Trophoblast cell (in vitro differentiated cells and primary cell): ENCODE data around the gene PKDREJ.

Experiments used
- DNase-seq, 2 donors: peaks; one replicate each; pipeline ENCODE4 v3.0.0-alpha.2; 2016
- H2AFZ ChIP-seq: 2 replicates; pipeline ENCODE4 v1.6.1; 2013; ENCODE audit warnings: low read length, moderate library complexity, mild to moderate bottlenecking; ENCODE audit not compliant: insufficient read depth, poor library complexity
- H2AK5ac ChIP-seq: 2 replicates; pipeline ENCODE4 v1.6.1; 2013; ENCODE audit warnings: mild to moderate bottlenecking, low read length
- H2BK120ac ChIP-seq: 2 replicates; pipeline ENCODE4 v1.6.1; 2013; ENCODE audit warnings: low read length, mild to moderate bottlenecking, moderate library complexity; ENCODE audit not compliant: insufficient read depth, poor library complexity
- H2BK12ac ChIP-seq: 2 replicates; pipeline ENCODE4 v1.6.1; 2013; ENCODE audit warnings: mild to moderate bottlenecking, low read length, moderate library complexity
- H2BK5ac ChIP-seq: 2 replicates; pipeline ENCODE4 v1.6.1; 2013; ENCODE audit warnings: low read length, low read depth, moderate library complexity, mild to moderate bottlenecking; ENCODE audit not compliant: poor library complexity
- H3K14ac ChIP-seq: 2 replicates; pipeline ENCODE4 v1.6.1; 2013; ENCODE audit warnings: mild to moderate bottlenecking, low read length
- H3K18ac ChIP-seq: 2 replicates; pipeline ENCODE4 v1.6.1; 2013; ENCODE audit warnings: mild to moderate bottlenecking, low read length
- H3K23ac ChIP-seq: 2 replicates; pipeline ENCODE4 v1.6.1; 2013; ENCODE audit warnings: low read length
- H3K27ac ChIP-seq: 2 replicates; pipeline ENCODE4 v1.5.1; 2013; ENCODE audit warnings: low read depth, mild to moderate bottlenecking, inconsistent platforms, low read length, moderate library complexity
- H3K27me3 ChIP-seq: 2 replicates; pipeline ENCODE4 v1.6.1; 2013; ENCODE audit warnings: inconsistent platforms, mild to moderate bottlenecking, low read length, moderate library complexity; ENCODE audit not compliant: insufficient read depth
- H3K36me3 ChIP-seq, 2 experiments: 1 replicate in 1 of 2; 2 replicates in 1 of 2; pipeline ENCODE4 v1.6.1; 2013; ENCODE audit warnings: low read length in 2 of 2, mild to moderate bottlenecking in 2 of 2, moderate library complexity in 1 of 2; ENCODE audit not compliant: insufficient read depth in 2 of 2, control insufficient read depth in 1 of 2
- H3K4ac ChIP-seq: 2 replicates; pipeline ENCODE4 v1.6.1; 2013; ENCODE audit warnings: low read depth, mild to moderate bottlenecking, low read length, moderate library complexity
- H3K4me1 ChIP-seq, 2 experiments: 1 replicate in 1 of 2; 2 replicates in 1 of 2; pipeline ENCODE4 v1.6.1; 2013; ENCODE audit warnings: low read length in 2 of 2, mild to moderate bottlenecking in 2 of 2, moderate library complexity in 1 of 2; ENCODE audit not compliant: insufficient read depth in 2 of 2, control insufficient read depth in 1 of 2
- H3K4me2 ChIP-seq: 2 replicates; pipeline ENCODE4 v1.6.1; 2013; ENCODE audit warnings: inconsistent platforms, mild to moderate bottlenecking, low read length, moderate library complexity
- H3K4me3 ChIP-seq: 2 replicates; pipeline ENCODE4 v1.5.1; 2013; ENCODE audit warnings: mild to moderate bottlenecking, low read depth, low read length, inconsistent platforms
- H3K79me1 ChIP-seq: one replicate; pipeline ENCODE4 v1.6.1; 2013; ENCODE audit warnings: low read length
- H3K79me2 ChIP-seq: 2 replicates; pipeline ENCODE4 v1.6.1; 2013; ENCODE audit warnings: low read length, mild to moderate bottlenecking; ENCODE audit not compliant: control insufficient read depth, insufficient read depth, poor library complexity
- H3K9ac ChIP-seq: 2 replicates; pipeline ENCODE4 v1.6.1; 2013; ENCODE audit warnings: mild to moderate bottlenecking, low read length
- H3K9me3 ChIP-seq: 2 replicates; pipeline ENCODE4 v1.6.1; 2013; ENCODE audit warnings: low read depth, mild to moderate bottlenecking, control low read depth, inconsistent platforms, low read length; ENCODE audit not compliant: insufficient read depth
- H4K12ac ChIP-seq: 2 replicates; pipeline ENCODE4 v1.6.1; 2013; ENCODE audit warnings: low read depth, mild to moderate bottlenecking, low read length, moderate library complexity
- H4K8ac ChIP-seq: 2 replicates; pipeline ENCODE4 v1.6.1; 2013; ENCODE audit warnings: low read depth, mild to moderate bottlenecking, low read length, moderate library complexity
- H4K91ac ChIP-seq: one replicate; pipeline ENCODE4 v1.6.1; 2013; ENCODE audit warnings: low read depth, mild to moderate bottlenecking, low read length, moderate library complexity
- WGBS: extraction: QIAGEN DNeasy Blood & Tissue Kit; methylation state at CpG from one replicate; pipeline ENCODE4 v1.1.7; 2013; ENCODE audit warnings: missing lambda C conversion rate; ENCODE audit not compliant: insufficient read length, insufficient coverage; ENCODE audit errors: extremely low coverage; 5-methylcytosine and 5-hydroxymethylcytosine counted together

The PKDREJ gene

DNA sequence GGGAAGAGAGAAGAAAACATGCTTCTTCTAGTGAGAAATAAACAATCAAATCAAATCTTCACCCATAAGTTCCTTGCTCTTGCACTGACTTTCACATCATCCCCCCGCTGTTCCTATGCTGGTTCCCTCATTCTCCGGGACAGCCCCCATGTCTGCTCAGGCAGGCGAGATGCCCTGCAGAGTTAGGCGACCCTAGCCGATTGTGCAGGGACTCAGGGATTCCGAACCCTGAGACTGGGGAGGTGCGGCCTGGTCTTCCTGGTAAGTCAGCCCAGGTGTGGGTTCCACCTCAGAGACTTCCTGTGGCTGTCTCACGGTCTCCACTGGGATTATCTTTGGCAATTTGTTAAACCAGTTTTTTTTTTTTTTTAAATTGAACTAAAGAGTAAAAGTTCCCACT is 11.2 kb upstream of the PKDREJ start:
- Histone ChIP-seq H3K27me3 (no peaks in the 10 kb centered on the region), H3K4me3 (no peak overlapping the region), H3K23ac (no peak overlapping the region), H3K27ac (no peak overlapping the region), H4K91ac (no peak overlapping the region), H3K79me2 (no peaks in the 10 kb centered on the region), H3K4me1 (no peaks in the 10 kb centered on the region), H3K36me3 (peaks cover 33 to 44% of the 10 kb centered on the region in 2 experiments), H2AFZ (no peak overlapping the region), H2BK120ac (no peak overlapping the region), H3K18ac (no peak overlapping the region), H2BK12ac (no peak overlapping the region), H3K4ac (no peak overlapping the region), H3K79me1 (no peaks in the 10 kb centered on the region), H3K14ac (no peak overlapping the region), H4K8ac (no peak overlapping the region), H2BK5ac (no peak overlapping the region), H3K9me3 (no peaks in the 10 kb centered on the region), H3K9ac (no peak overlapping the region), H3K4me2 (no peak overlapping the region), H4K12ac (no peak overlapping the region), H2AK5ac (no peak overlapping the region)
- WGBS: no CpG with 5 or more reads among the region's 8 CpGs
- no peak for DNase-seq

DNA sequence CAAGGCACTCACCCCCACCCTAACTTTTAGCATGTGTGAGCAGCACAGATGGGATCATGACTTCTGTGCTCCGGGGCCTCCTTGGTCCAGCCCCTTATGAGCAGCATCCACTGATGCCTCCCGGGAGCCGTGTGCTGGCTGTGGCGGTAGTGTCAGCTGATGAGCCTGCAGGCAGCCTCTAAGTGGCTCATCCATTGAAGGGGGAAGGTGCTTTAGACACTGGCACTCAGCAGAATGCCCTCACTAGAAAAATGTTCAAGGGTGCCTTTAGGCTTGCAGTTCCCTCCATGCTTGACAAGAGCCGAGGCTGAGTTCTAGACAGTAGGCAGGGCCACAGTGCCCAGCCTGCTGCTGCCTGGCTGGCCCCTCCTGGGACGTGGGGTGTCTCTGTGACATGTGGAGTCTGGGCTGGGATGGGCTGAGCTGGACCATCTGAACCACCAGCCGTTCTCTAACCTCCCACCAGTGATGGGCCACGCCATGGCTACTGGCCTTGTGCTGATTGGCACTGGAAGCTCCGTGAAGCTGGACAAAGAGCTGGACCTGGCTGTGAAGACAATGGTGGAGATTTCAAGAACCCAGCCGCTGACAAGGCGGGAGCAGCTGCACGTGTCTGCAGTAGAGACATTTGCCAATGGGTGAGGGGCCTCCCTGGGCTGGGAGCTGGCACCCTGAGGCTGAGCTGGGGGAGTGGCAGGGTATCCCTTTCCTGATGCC is 10.4 kb upstream of the PKDREJ start:
- Histone ChIP-seq H4K12ac (no peak overlapping the region), H3K4ac (no peak overlapping the region), H3K27ac (no peak overlapping the region), H4K8ac (no peak overlapping the region), H3K27me3 (no peaks in the 10 kb centered on the region), H3K23ac (no peak overlapping the region), H2AFZ (no peak overlapping the region), H3K9ac (no peak overlapping the region), H3K4me2 (no peak overlapping the region), H2AK5ac (no peak overlapping the region), H4K91ac (no peak overlapping the region), H2BK5ac (no peak overlapping the region), H3K4me3 (no peak overlapping the region), H3K79me2 (no peaks in the 10 kb centered on the region), H2BK120ac (no peak overlapping the region), H3K18ac (no peak overlapping the region), H3K36me3 (peaks cover 26 to 36% of the 10 kb centered on the region in 2 experiments), H3K14ac (no peak overlapping the region), H3K9me3 (no peaks in the 10 kb centered on the region), H2BK12ac (no peak overlapping the region), H3K4me1 (no peaks in the 10 kb centered on the region), H3K79me1 (no peaks in the 10 kb centered on the region)
- WGBS: no CpG with 5 or more reads among the region's 12 CpGs
- no peak for DNase-seq

DNA sequence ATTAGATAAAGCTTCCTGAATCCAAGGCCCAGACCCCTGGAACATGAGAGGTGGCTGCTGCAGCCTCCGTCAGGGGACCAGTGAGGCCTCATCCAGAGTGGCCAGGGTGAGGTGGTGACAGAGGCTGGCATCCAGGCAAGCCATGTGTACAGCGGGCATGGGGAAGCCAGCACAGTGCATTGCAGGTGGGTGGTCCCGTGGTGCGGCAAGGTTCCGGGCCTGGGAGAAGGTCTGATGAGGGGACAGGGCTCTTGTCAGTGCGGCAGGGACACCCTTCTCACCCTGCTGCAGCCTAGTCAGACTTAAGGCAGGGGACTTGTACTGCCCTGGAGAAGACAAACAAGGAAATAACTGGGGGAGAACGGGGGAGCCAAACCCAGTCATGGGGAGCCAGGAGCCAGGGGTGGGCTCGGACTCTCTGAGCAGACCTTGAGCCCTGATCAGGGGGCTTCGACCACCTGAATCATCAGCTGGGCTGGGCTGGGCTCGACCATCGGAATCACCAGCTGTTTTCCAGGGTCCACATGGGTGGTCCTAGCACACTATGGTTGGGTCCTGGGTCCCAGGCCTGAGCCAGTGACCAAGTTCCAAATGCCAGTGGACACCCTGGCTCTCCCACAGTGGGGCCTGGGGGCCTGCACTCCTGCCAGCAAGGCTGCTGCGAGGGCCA is 9.8 kb upstream of the PKDREJ start:
- Histone ChIP-seq H3K79me1 (peaks cover 2% of the 10 kb centered on the region), H3K4ac (no peak overlapping the region), H2BK5ac (no peak overlapping the region), H3K4me2 (no peak overlapping the region), H3K79me2 (peaks cover 2% of the 10 kb centered on the region), H2BK12ac (no peak overlapping the region), H3K18ac (no peak overlapping the region), H4K8ac (no peak overlapping the region), H2AFZ (no peak overlapping the region), H3K27ac (no peak overlapping the region), H3K9me3 (no peaks in the 10 kb centered on the region), H4K91ac (no peak overlapping the region), H3K4me1 (peaks cover 4% of the 10 kb centered on the region in 2 experiments), H3K4me3 (no peak overlapping the region), H3K23ac (no peak overlapping the region), H3K27me3 (no peaks in the 10 kb centered on the region), H3K14ac (no peak overlapping the region), H2AK5ac (no peak overlapping the region), H4K12ac (no peak overlapping the region), H3K9ac (no peak overlapping the region), H3K36me3 (peaks cover 21 to 29% of the 10 kb centered on the region in 2 experiments), H2BK120ac (no peak overlapping the region)
- WGBS: no CpG with 5 or more reads among the region's 12 CpGs
- DNase-seq: no peak

DNA sequence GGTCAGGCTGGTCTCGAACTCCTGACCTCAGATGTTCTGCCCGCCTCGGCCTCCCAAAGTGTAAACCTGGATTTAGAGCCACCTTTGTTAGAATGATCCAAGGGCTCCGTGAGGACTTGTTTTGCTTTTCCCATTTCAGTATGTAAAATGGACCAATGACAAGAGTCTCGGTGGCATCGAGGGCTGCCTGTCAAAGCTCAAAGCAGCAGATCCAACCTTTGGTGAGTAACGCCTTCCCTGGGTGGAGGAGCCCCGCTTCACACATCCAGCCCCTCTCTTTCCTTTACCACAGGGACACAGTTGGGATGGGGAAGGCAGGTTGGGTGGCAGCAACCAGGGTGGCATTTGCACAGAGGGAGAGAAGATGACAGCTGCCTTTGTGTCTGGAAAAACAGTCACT is 9.1 kb upstream of the PKDREJ start:
- Histone ChIP-seq H2AK5ac (no peak overlapping the region), H3K23ac (no peak overlapping the region), H3K27me3 (no peaks in the 10 kb centered on the region), H3K4ac (no peak overlapping the region), H3K79me1 (peaks cover 3% of the 10 kb centered on the region), H2BK120ac (no peak overlapping the region), H4K8ac (no peak overlapping the region), H2AFZ (no peak overlapping the region), H3K9ac (no peak overlapping the region), H2BK5ac (no peak overlapping the region), H4K91ac (no peak overlapping the region), H3K4me1 (peaks cover 4% of the 10 kb centered on the region in 2 experiments), H3K4me2 (no peak overlapping the region), H3K9me3 (no peaks in the 10 kb centered on the region), H3K27ac (no peak overlapping the region), H3K14ac (no peak overlapping the region), H3K4me3 (no peak overlapping the region), H4K12ac (no peak overlapping the region), H3K36me3 (peaks cover 21 to 25% of the 10 kb centered on the region in 2 experiments), H3K18ac (no peak overlapping the region), H3K79me2 (peaks cover 3% of the 10 kb centered on the region), H2BK12ac (no peak overlapping the region)
- no peak for DNase-seq
- no CpG with 5 or more reads among the region's 8 CpGs for WGBS
